IMR-90 (cell line): ENCODE data around the gene PQBP1. TPM values are rescaled to one million over a fixed set of nuclear protein-coding genes. Genes with fewer than 3 reads are reported as not detected.

Experiments used
- ATAC-seq: fragments of 200-7000 bp; cut with Tn5 transposase; 2 replicates; pipeline ENCODE4 v1.9.1; 2020; ENCODE audit warnings: low read depth, mild to moderate bottlenecking, moderate library complexity
- BruUV-seq: library from RNA; stranded (reverse); fragments of 400-500 nt; replicated peaks from 2 replicates; lab custom pipeline; 2021; lab: Mats Ljungman, UMichigan
- CTCF ChIA-PET: fragments of 300-600 bp; formaldehyde crosslinking; extraction: SDS; loops from one replicate; lab custom pipeline; 2021; ENCODE audit warnings: antibody characterized with exemption; lab: Yijun Ruan, JAX
- POLR2A ChIA-PET: fragments of 300-600 bp; sonication (Branson Sonifier 250); formaldehyde crosslinking; loops from one replicate; lab custom pipeline; 2022; ENCODE audit warnings: antibody characterized with exemption; ENCODE audit not compliant: unreplicated experiment; lab: Charles Lee
- DNase-seq: peaks from one replicate; pipeline ENCODE4 v3.0.0; 2013
- H2AFZ ChIP-seq: replicated peaks from 2 replicates; pipeline ENCODE3; 2013; ENCODE audit warnings: low read length, mild to moderate bottlenecking; ENCODE audit not compliant: poor library complexity
- H2AK5ac ChIP-seq: 2 replicates; pipeline ENCODE4 v1.6.1; 2013; ENCODE audit warnings: low read depth, low read length, inconsistent platforms
- H2AK9ac ChIP-seq: replicated peaks from 2 replicates; pipeline ENCODE3; 2013; ENCODE audit warnings: mild to moderate bottlenecking, low read depth, low read length, moderate library complexity; ENCODE audit not compliant: poor library complexity
- H2BK120ac ChIP-seq: 2 replicates; pipeline ENCODE4 v1.6.1; 2013; ENCODE audit warnings: low read depth, low read length, inconsistent platforms
- H2BK15ac ChIP-seq: 3 replicates; pipeline ENCODE4 v1.6.1; 2013; ENCODE audit warnings: low read depth, low read length, inconsistent platforms
- H2BK20ac ChIP-seq: 2 replicates; pipeline ENCODE4 v1.6.1; 2013; ENCODE audit warnings: low read depth, mild to moderate bottlenecking, inconsistent platforms, low read length, moderate library complexity
- H2BK5ac ChIP-seq: 2 replicates; pipeline ENCODE4 v1.6.1; 2013; ENCODE audit warnings: mild to moderate bottlenecking, low read depth, low read length, inconsistent platforms; ENCODE audit not compliant: poor library complexity, severe bottlenecking
- H3K14ac ChIP-seq: replicated peaks from 2 replicates; pipeline ENCODE4 v1.6.1; 2013; ENCODE audit warnings: low read depth, low read length, inconsistent platforms
- H3K18ac ChIP-seq: 2 replicates; pipeline ENCODE4 v1.6.1; 2013; ENCODE audit warnings: low read depth, low read length, control low read depth
- H3K23ac ChIP-seq: 2 replicates; pipeline ENCODE4 v1.6.1; 2013; ENCODE audit warnings: low read depth, low read length, inconsistent platforms
- H3K27ac ChIP-seq: 2 replicates; pipeline ENCODE4 v1.5.1; 2013; ENCODE audit warnings: mild to moderate bottlenecking, control low read depth, low read length; ENCODE audit not compliant: insufficient read depth
- H3K27me3 ChIP-seq: 2 replicates; pipeline ENCODE4 v1.6.1; 2013; ENCODE audit warnings: low read length; ENCODE audit not compliant: control insufficient read depth, insufficient read depth
- H3K36me3 ChIP-seq: 2 replicates; pipeline ENCODE4 v1.6.1; 2013; ENCODE audit warnings: low read length, mixed read lengths; ENCODE audit not compliant: control insufficient read depth, insufficient read depth
- H3K4ac ChIP-seq: 2 replicates; pipeline ENCODE4 v1.6.1; 2013; ENCODE audit warnings: low read depth, low read length, inconsistent platforms
- H3K4me1 ChIP-seq: 2 replicates; pipeline ENCODE4 v1.6.1; 2013; ENCODE audit warnings: low read length, mixed read lengths; ENCODE audit not compliant: control insufficient read depth, insufficient read depth
- H3K4me2 ChIP-seq: 2 replicates; pipeline ENCODE4 v1.6.1; 2013; ENCODE audit warnings: low read depth, mild to moderate bottlenecking, control low read depth, low read length, moderate library complexity
- H3K4me3 ChIP-seq: 2 replicates; pipeline ENCODE4 v1.5.1; 2013; ENCODE audit warnings: low read depth, mild to moderate bottlenecking, control low read depth, low read length, moderate library complexity; ENCODE audit not compliant: insufficient read depth
- H3K56ac ChIP-seq: 2 replicates; pipeline ENCODE4 v1.6.1; 2013; ENCODE audit warnings: low read length, inconsistent platforms; ENCODE audit not compliant: insufficient read depth; ENCODE audit errors: extremely low read depth
- H3K79me1 ChIP-seq, 2 experiments: 2 replicates each; pipeline ENCODE4 v1.6.1; 2013; ENCODE audit warnings: low read length in 2 of 2, inconsistent platforms in 1 of 2, low read depth in 1 of 2
- H3K9ac ChIP-seq: 2 replicates; pipeline ENCODE4 v1.6.1; 2013; ENCODE audit warnings: low read depth, low read length, control low read depth
- H3K9me1 ChIP-seq: 2 replicates; pipeline ENCODE4 v1.6.1; 2013; ENCODE audit warnings: low read length, inconsistent platforms; ENCODE audit not compliant: insufficient read depth
- H3K9me3 ChIP-seq: 2 replicates; pipeline ENCODE4 v1.6.1; 2013; ENCODE audit warnings: low read length; ENCODE audit not compliant: control insufficient read depth, insufficient read depth
- H4K20me1 ChIP-seq: 2 replicates; pipeline ENCODE4 v1.6.1; 2013; ENCODE audit warnings: low read length, inconsistent platforms; ENCODE audit not compliant: insufficient read depth
- H4K5ac ChIP-seq: 2 replicates; pipeline ENCODE4 v1.6.1; 2013; ENCODE audit warnings: mild to moderate bottlenecking, low read depth, low read length, control low read depth
- H4K8ac ChIP-seq, 2 experiments: 2 replicates each; pipeline ENCODE4 v1.6.1; 2013; ENCODE audit warnings: low read depth in 2 of 2, low read length in 2 of 2, control low read depth in 1 of 2, inconsistent platforms in 1 of 2
- H4K91ac ChIP-seq: 2 replicates; pipeline ENCODE4 v1.6.1; 2013; ENCODE audit warnings: low read depth, low read length, inconsistent platforms; ENCODE audit not compliant: insufficient read depth
- BHLHE40 ChIP-seq: fragments of 150-350 bp; IDR thresholded peaks from 2 replicates; pipeline ENCODE4 v1.6.1; 2016; ENCODE audit warnings: mild to moderate bottlenecking, low read depth, low read length
- CEBPB ChIP-seq: IDR thresholded peaks from 2 replicates; pipeline ENCODE4 v1.6.1; 2012; ENCODE audit warnings: low read depth, low read length, improper control_type of control experiment
- CHD1 ChIP-seq: IDR thresholded peaks from 2 replicates; pipeline ENCODE4 v1.6.1; 2012; ENCODE audit warnings: low read depth, low read length, improper control_type of control experiment
- CTCF ChIP-seq: conservative IDR thresholded peaks from 2 replicates; pipeline ENCODE4 v1.5.1; 2012; ENCODE audit warnings: mild to moderate bottlenecking, low read depth, low read length, improper control_type of control experiment
- ELK1 ChIP-seq: fragments of 150-350 bp; IDR thresholded peaks from 2 replicates; pipeline ENCODE4 v1.6.1; 2016; ENCODE audit warnings: low read depth, mild to moderate bottlenecking, low read length, moderate library complexity, borderline replicate concordance
- FOS ChIP-seq: fragments of 150-350 bp; IDR thresholded peaks from 2 replicates; pipeline ENCODE4 v1.6.1; 2016; ENCODE audit warnings: low read depth, low read length
- MAFK ChIP-seq: IDR thresholded peaks from 2 replicates; pipeline ENCODE4 v1.6.1; 2012; ENCODE audit warnings: low read depth, low read length, improper control_type of control experiment
- MAZ ChIP-seq: IDR thresholded peaks from 2 replicates; pipeline ENCODE4 v1.6.1; 2012; ENCODE audit warnings: low read depth, mild to moderate bottlenecking, low read length, improper control_type of control experiment, moderate library complexity, borderline replicate concordance
- MXI1 ChIP-seq: IDR thresholded peaks from 2 replicates; pipeline ENCODE4 v1.6.1; 2012; ENCODE audit warnings: low read depth, mild to moderate bottlenecking, low read length, moderate library complexity, borderline replicate concordance
- NFE2L2 ChIP-seq: fragments of 150-350 bp; IDR thresholded peaks from 2 replicates; pipeline ENCODE4 v1.6.1; 2016; ENCODE audit warnings: low read depth, mild to moderate bottlenecking, low read length
- POLR2A ChIP-seq: IDR thresholded peaks from 2 replicates; pipeline ENCODE4 v1.6.1; 2012; ENCODE audit warnings: mild to moderate bottlenecking, low read depth, low read length
- RAD21 ChIP-seq: IDR thresholded peaks from 2 replicates; pipeline ENCODE4 v1.6.1; 2012; ENCODE audit warnings: low read length, improper control_type of control experiment
- RCOR1 ChIP-seq: IDR thresholded peaks from 2 replicates; pipeline ENCODE4 v1.6.1; 2012; ENCODE audit warnings: mild to moderate bottlenecking, low read length, improper control_type of control experiment; ENCODE audit not compliant: insufficient replicate concordance
- RFX5 ChIP-seq: IDR thresholded peaks from 2 replicates; pipeline ENCODE4 v1.8.0; 2012; ENCODE audit warnings: low read depth, mild to moderate bottlenecking, low read length, moderate library complexity
- SMC3 ChIP-seq: fragments of 150-350 bp; IDR thresholded peaks from 2 replicates; pipeline ENCODE4 v1.6.1; 2016; ENCODE audit warnings: low read depth, mild to moderate bottlenecking, antibody characterized with exemption, low read length, moderate library complexity
- USF2 ChIP-seq: fragments of 150-350 bp; IDR thresholded peaks from 2 replicates; pipeline ENCODE4 v1.6.1; 2017; ENCODE audit warnings: mild to moderate bottlenecking, antibody characterized with exemption, low read length, low read depth
- WGBS, 2 experiments: methylation state at CpG; one replicate each; pipeline versions ENCODE4 v1.1.5 to v1.1.7; 2013; ENCODE audit warnings: missing lambda C conversion rate in 2 of 2; ENCODE audit not compliant: insufficient read length in 1 of 2; ENCODE audit errors: extremely low coverage in 2 of 2; 5-methylcytosine and 5-hydroxymethylcytosine counted together
- dilution Hi-C: fragments of 300-500 bp; cut with HindIII; formaldehyde crosslinking; loops from one replicate; pipeline ENCODE4 v1.14.3; 2018; ENCODE audit warnings: low sequenced_read_pairs; ENCODE audit not compliant: unreplicated experiment
- in situ Hi-C: fragments of 300-500 bp; cut with MboI; formaldehyde crosslinking; loops from 3 replicates; pipeline ENCODE4 v1.14.3; 2019; ENCODE audit warnings: low sequenced_read_pairs, inconsistent platforms, mixed read lengths
- intact Hi-C: fragments of 100-400 bp; cut with micrococcal nuclease; formaldehyde crosslinking; loops from 2 replicates; pipeline ENCODE4 v1.10.0; 2022
- polyA plus RNA-seq, 3 experiments: library from polyadenylated mRNA; depleted of rRNA; stranded (reverse); fragments of >200 nt; gene quantifications; 2 replicates each; pipeline ENCODE4 v1.2.3, GENCODE V29; 2012; ENCODE audit warnings: low replicate concordance in 1 of 3
- total RNA-seq: library from RNA; depleted of rRNA; stranded (reverse); fragments of >200 nt; gene quantifications from 2 replicates; pipeline ENCODE4 v1.2.3, GENCODE V29; 2012

PQBP1 gene
- total and polyA plus RNA-seq, 2 of the 4 experiments (the other 2 are of a cell fraction), result 96.4 to 120 TPM

- H3K27ac ChIP-seq, result no peak overlapping the region
- peaks cover 16% of the 10 kb centered on the region; the same call in 1 of the 2 replicates for H4K20me1 ChIP-seq
- ChIA-PET POLR2A (no interaction called here), CTCF (no interaction called here)
- no peak overlapping the region for H3K14ac ChIP-seq
- H4K5ac ChIP-seq, result no peak overlapping the region
- peaks cover 3% of the 10 kb centered on the region; the same call in 1 of the 2 replicates for H3K4me1 ChIP-seq
- no peaks in the 10 kb centered on the region for H3K27me3 ChIP-seq
- ATAC-seq (no peak), DNase-seq (no peak)
- H3K9me1 ChIP-seq, result peaks cover 5% of the 10 kb centered on the region; the same call in 1 of the 2 replicates
- in situ Hi-C loops (no loop called here), dilution Hi-C loops (no loop called here), intact Hi-C loops (no loop called here)
- H3K36me3 ChIP-seq, result peaks cover 20% of the 10 kb centered on the region
- no peak overlapping the region for H2BK15ac ChIP-seq
- no peak overlapping the region for H2BK20ac ChIP-seq
- no peaks in the 10 kb centered on the region; the same call in 1 of the 2 replicates for H3K9me3 ChIP-seq
- H3K23ac ChIP-seq, result no peak overlapping the region
- H4K91ac ChIP-seq, result no peak overlapping the region
- no peak overlapping the region for H3K56ac ChIP-seq
- H4K8ac ChIP-seq, result no peak overlapping the region
- H3K4me2 ChIP-seq, result no peak overlapping the region
- no peak overlapping the region for H3K18ac ChIP-seq
- no peak overlapping the region for H2BK120ac ChIP-seq
- H2AK5ac ChIP-seq, result no peak overlapping the region
- no CpG with 5 or more reads among the region's 4 CpGs for WGBS, 2 experiments
- no peak overlapping the region for H2AFZ ChIP-seq
- TF ChIP-seq RCOR1 (no peak), POLR2A (no peak), CTCF (no peak), RAD21 (no peak), MAFK (no peak), NFE2L2 (no peak), MAZ (no peak), ELK1 (no peak), CEBPB (no peak), MXI1 (no peak), SMC3 (no peak), CHD1 (no peak), FOS (no peak), USF2 (no peak), BHLHE40 (no peak), RFX5 (no peak)
- H2BK5ac ChIP-seq, result no peak overlapping the region
- no TSS peak for BruUV-seq
- no peak overlapping the region for H3K4ac ChIP-seq
- H3K9ac ChIP-seq, result no peak overlapping the region
- H3K4me3 ChIP-seq, result no peak overlapping the region
- H2AK9ac ChIP-seq, result no peak overlapping the region
- peaks cover 4 to 21% of the 10 kb centered on the region in 2 experiments; a peak in 2 of 4 replicates for H3K79me1 ChIP-seq
These were observed 23.0 kb downstream of the PQBP1 start for GRCh38 chrX:48920718-48921104.
